GM18870 (cell line): ENCODE results near the gene PUS3.
"Not testable (repeated sequence)": the region's sequence is repeated elsewhere in the genome, so short reads cannot be mapped to it uniquely, and the experiment has no call there.

Experiments
- ATAC-seq: cut with Tn5 transposase; IDR thresholded peaks from one replicate; pipeline ENCODE4 v1.9.1; 2021; ENCODE audit warnings: moderate library complexity; ENCODE audit not compliant: unreplicated experiment

Gene PUS3

GRCh38 chr11:125873881-125874555 is 29.0 kb downstream of the PUS3 start:
- ATAC-seq = no peak

GRCh38 chr11:125872138-125872491 is 30.9 kb downstream of the PUS3 start:
- no peak for ATAC-seq

DNA sequence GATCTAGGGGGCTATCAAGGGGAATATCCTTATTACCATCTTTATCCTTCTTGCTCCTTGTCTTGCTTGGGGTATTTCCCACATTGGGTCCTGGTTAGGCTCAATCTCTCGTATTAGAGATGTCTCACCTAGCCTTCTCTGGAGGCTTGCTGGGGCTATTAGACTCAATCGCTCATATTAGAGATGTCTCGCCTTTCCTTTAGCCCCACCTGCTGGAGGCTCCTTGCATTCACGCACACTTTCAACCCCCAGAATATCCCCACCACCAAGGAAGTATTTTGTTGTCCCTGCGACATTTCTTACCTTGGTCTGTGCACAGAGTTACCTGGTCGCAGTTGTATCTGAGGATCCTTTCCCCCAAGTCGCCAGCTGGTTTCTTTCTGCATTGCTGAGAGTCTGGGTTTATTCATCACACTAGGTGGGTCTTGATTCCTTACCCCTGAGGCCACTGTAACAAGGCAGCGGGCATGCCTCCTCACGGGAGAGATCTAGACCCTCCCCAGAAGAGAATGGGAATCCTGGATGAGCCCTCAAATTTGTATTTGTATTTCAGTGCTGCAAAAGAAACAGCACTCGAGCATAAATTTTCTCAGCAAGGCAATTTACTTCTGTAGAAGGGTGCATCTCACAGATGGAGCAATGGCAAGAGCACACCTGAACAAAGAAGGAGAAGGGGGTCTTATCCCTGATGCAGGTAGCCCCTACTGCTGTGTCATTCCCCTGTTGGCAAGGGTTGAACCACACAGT is 31.4 kb downstream of the PUS3 start:
- no peak for ATAC-seq

GRCh38 chr11:125869521-125869920 is 33.5 kb downstream of the PUS3 start:
- no peak for ATAC-seq

- not testable (repeated sequence) for ATAC-seq
Observed at GRCh38 chr11:125865354-125865753, 37.7 kb downstream of the PUS3 start.

DNA sequence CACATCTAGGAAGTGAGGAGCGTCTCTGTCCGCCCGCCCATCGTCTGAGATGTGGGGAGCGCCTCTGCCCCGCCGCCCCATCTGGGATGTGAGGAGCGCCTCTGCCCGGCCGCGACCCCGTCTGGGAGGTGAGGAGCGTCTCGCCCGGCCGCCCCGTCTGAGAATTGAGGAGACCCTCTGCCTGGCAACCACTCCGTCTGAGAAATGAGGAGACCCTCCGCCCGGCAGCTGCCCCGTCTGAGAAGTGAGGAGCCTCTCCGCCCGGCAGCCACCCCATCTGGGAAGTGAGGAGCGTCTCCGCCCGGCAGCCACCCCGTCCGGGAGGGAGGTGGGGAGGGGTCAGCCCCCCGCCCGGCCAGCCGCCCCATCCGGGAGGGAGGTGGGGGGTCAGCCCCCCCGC is 40.2 kb downstream of the PUS3 start:
- ATAC-seq = not testable (repeated sequence)

DNA sequence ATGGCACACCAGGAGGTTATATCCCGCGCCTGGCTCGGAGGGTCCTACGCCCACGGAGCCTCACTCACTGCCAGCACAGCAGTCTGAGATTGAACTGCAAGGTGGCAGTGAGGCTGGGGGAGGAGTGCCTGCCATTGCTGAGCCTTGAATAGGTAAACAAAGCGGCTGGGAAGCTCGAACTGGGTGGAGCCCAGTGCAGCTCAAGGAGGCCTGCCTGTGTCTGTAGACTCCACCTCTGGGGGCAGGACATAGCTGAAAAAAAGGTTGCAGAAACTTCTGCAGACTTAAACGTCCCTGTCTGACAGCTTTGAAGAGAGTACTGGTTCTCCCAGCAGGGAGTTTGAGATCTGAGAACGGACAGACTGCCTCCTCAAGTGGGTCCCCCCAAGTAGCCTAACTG is 45.3 kb downstream of the PUS3 start:
- not testable (repeated sequence) for ATAC-seq

DNA sequence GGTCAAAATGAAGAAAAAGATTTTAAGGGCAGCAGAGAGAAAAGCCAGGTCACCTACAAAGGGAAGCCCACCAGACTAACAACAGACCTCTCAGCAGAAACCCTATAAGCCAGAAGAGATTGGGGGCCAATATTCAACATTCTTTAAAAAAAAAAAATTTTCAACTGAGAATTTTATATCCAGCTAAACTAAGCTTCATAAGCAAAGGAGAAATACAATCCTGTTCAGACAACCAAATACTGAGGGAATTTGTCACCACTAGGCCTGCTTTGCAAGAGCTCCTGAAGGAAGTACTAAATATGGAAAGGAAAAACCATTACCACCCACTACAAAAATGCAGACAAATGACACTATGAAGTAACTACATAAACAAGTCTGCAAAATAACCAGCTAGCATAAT is 56.8 kb downstream of the PUS3 start:
- ATAC-seq = no peak
